ENCODE data around the gene ALOX5.
A peak's percentile ranks its signal among the peaks of the same experiment; 100 is the strongest.

The ALOX5 gene

GRCh38 chr10:45444022-45444421 is 70.0 kb downstream of the ALOX5 start:
- no peak for DNase-seq

GRCh38 chr10:45444976-45445898 is 71.2 kb downstream of the ALOX5 start:
- DNase-seq, result no peak

- DNase-seq, result no peak
Measured at GRCh38 chr10:45446858-45447257, 72.8 kb downstream of the ALOX5 start.

GRCh38 chr10:45447416-45447815 is 73.4 kb downstream of the ALOX5 start:
- no peak for DNase-seq

- no peak for DNase-seq
Measured at GRCh38 chr10:45450866-45451265, 76.8 kb downstream of the ALOX5 start.

- no peak for DNase-seq
Measured at GRCh38 chr10:45451407-45451806, 77.4 kb downstream of the ALOX5 start.

GRCh38 chr10:45452268-45452667 is 78.3 kb downstream of the ALOX5 start:
- DNase-seq, result no peak

- no peak for DNase-seq
Measured at GRCh38 chr10:45452743-45453452, 78.9 kb downstream of the ALOX5 start.

GRCh38 chr10:45453639-45454255 is 79.7 kb downstream of the ALOX5 start:
- DNase-seq, result no peak

- no peak for DNase-seq
Measured at GRCh38 chr10:45454262-45454661, 80.2 kb downstream of the ALOX5 start.

- DNase-seq, result no peak
Measured at GRCh38 chr10:45454859-45455258, 80.8 kb downstream of the ALOX5 start.

- DNase-seq, result no peak
Measured at GRCh38 chr10:45456233-45456632, 82.2 kb downstream of the ALOX5 start.

- DNase-seq, result no peak
Measured at GRCh38 chr10:45456822-45457221, 82.8 kb downstream of the ALOX5 start.

GRCh38 chr10:45457487-45457886 is 83.5 kb downstream of the ALOX5 start:
- no peak for DNase-seq

- no peak for DNase-seq
Measured at GRCh38 chr10:45460235-45460878, 86.3 kb downstream of the ALOX5 start.

GRCh38 chr10:45461034-45461433 is 87.0 kb downstream of the ALOX5 start:
- no peak for DNase-seq

GRCh38 chr10:45463244-45464116 is 89.5 kb downstream of the ALOX5 start:
- no peak for DNase-seq

GRCh38 chr10:45464958-45465567 is 91.0 kb downstream of the ALOX5 start:
- peak; percentile 58 for DNase-seq

GRCh38 chr10:45466784-45467183 is 92.8 kb downstream of the ALOX5 start:
- DNase-seq, result no peak

GRCh38 chr10:45468079-45468478 is 94.1 kb downstream of the ALOX5 start:
- no peak for DNase-seq
